Hepatocyte (in vitro differentiated cells): ENCODE results near the gene GGTLC1. TPM values are rescaled to one million over a fixed set of nuclear protein-coding genes. Genes with fewer than 3 reads are reported as not detected.

ENCODE experiments used
- DNase-seq: peaks from one replicate; pipeline ENCODE4 v3.0.0-alpha.2; 2016; ENCODE audit warnings: low spot score
- H2AFZ ChIP-seq: fragments of 200-600 bp; sonication (generic); 2 replicates; pipeline ENCODE4 v1.6.0; 2016; ENCODE audit warnings: antibody characterized with exemption, mild to moderate bottlenecking
- H3K27ac ChIP-seq: fragments of 200-600 bp; sonication (generic); 2 replicates; pipeline ENCODE4 v1.5.1; 2016; ENCODE audit warnings: mild to moderate bottlenecking
- H3K27me3 ChIP-seq: fragments of 200-600 bp; sonication (generic); 2 replicates; pipeline ENCODE4 v1.6.1; 2016
- H3K36me3 ChIP-seq: fragments of 200-600 bp; sonication (generic); replicated peaks from 2 replicates; pipeline ENCODE4 v1.5.1; 2016; ENCODE audit warnings: low read depth; ENCODE audit not compliant: insufficient read depth
- H3K4me1 ChIP-seq: fragments of 200-600 bp; sonication (generic); 2 replicates; pipeline ENCODE4 v1.5.1; 2016; ENCODE audit warnings: mild to moderate bottlenecking, moderate library complexity; ENCODE audit not compliant: insufficient read depth
- H3K4me2 ChIP-seq: fragments of 200-600 bp; sonication (generic); 2 replicates; pipeline ENCODE4 v1.6.0; 2016
- H3K4me3 ChIP-seq: fragments of 200-600 bp; sonication (generic); 2 replicates; pipeline ENCODE4 v1.5.1; 2016; ENCODE audit warnings: mild to moderate bottlenecking
- H3K79me2 ChIP-seq: fragments of 200-600 bp; sonication (generic); 2 replicates; pipeline ENCODE4 v1.6.0; 2017; ENCODE audit warnings: mild to moderate bottlenecking
- H3K9me2 ChIP-seq: fragments of 200-600 bp; sonication (generic); replicated peaks from 2 replicates; pipeline ENCODE4 v1.6.0; 2017; ENCODE audit warnings: mild to moderate bottlenecking; ENCODE audit not compliant: insufficient read depth
- H3K9me3 ChIP-seq: fragments of 200-600 bp; sonication (generic); 2 replicates; pipeline ENCODE4 v1.5.1; 2016; ENCODE audit warnings: low read depth, mild to moderate bottlenecking
- H4K20me1 ChIP-seq: fragments of 200-600 bp; sonication (generic); 2 replicates; pipeline ENCODE4 v1.6.0; 2016; ENCODE audit warnings: mild to moderate bottlenecking; ENCODE audit not compliant: insufficient read depth, poor library complexity, severe bottlenecking
- EZH2 ChIP-seq: fragments of 200-600 bp; sonication (generic); IDR thresholded peaks from 2 replicates; pipeline ENCODE4 v1.6.1; 2016; ENCODE audit warnings: antibody characterized with exemption, mild to moderate bottlenecking, borderline replicate concordance
- EZH2phosphoT487 ChIP-seq: fragments of 200-600 bp; sonication (generic); IDR thresholded peaks from one replicate; pipeline ENCODE4 v1.6.1; 2018; ENCODE audit warnings: antibody characterized with exemption, mild to moderate bottlenecking, low read depth, moderate library complexity; ENCODE audit not compliant: unreplicated experiment, severe bottlenecking
- WGBS: methylation state at CpG from one replicate; pipeline ENCODE4 v1.1.6; 2016; ENCODE audit warnings: low lambda C conversion rate; ENCODE audit errors: missing lambda C conversion rate; 5-methylcytosine and 5-hydroxymethylcytosine counted together
- polyA plus RNA-seq: library from polyadenylated mRNA; unstranded; fragments of >200 nt; fragmentation: Nextera tagmentation; extraction: Ambion mirVana; gene quantifications from 2 replicates; pipeline ENCODE4 v1.2.1, GENCODE V29; 2016
- total RNA-seq: library from RNA; depleted of rRNA; stranded (reverse); fragments of >200 nt; gene quantifications from 2 replicates; pipeline ENCODE4 v1.2.3, GENCODE V29; 2014
- TF ChIP-seq, protein P1 (sequence below): fragments of 200-600 bp; sonication (generic); IDR thresholded peaks from 2 replicates; pipeline ENCODE4 v1.5.1; 2016; ENCODE audit warnings: antibody characterized with exemption, mild to moderate bottlenecking; ENCODE audit not compliant: poor library complexity

The GGTLC1 gene
- total and polyA plus RNA-seq, 2 experiments from 2014 or later: not detected

DNA sequence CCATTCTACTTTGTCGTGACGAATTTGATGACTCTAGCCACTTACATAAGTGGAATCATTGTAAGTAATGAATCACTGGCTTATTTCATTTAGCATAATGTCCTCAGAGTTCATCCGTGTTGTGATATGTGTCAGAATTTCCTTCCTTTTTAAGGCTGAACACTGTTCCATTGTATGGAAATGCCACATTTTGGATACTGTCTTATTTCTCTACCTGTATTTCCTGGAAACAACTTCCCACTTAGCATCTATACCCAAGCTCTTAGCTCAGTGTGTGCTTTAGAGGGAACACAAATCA lies 28.8 kb upstream of the GGTLC1 start:
- Histone ChIP-seq H3K9me2 (no peaks in the 10 kb centered on the region), H4K20me1 (no peaks in the 10 kb centered on the region), H3K36me3 (no peaks in the 10 kb centered on the region), H3K4me1 (no peaks in the 10 kb centered on the region), H3K9me3 (no peaks in the 10 kb centered on the region), H3K4me3 (no peak overlapping the region), H2AFZ (no peak overlapping the region), H3K4me2 (no peak overlapping the region), H3K27me3 (peaks cover 5% of the 10 kb centered on the region), H3K79me2 (no peaks in the 10 kb centered on the region), H3K27ac (no peak overlapping the region)
- WGBS: 77% methylated on average over 3 of the region's 3 CpGs
- no peak for DNase-seq
- TF ChIP-seq EZH2phosphoT487 (no peak), EZH2 (no peak)
- TF ChIP-seq, protein P1, sequence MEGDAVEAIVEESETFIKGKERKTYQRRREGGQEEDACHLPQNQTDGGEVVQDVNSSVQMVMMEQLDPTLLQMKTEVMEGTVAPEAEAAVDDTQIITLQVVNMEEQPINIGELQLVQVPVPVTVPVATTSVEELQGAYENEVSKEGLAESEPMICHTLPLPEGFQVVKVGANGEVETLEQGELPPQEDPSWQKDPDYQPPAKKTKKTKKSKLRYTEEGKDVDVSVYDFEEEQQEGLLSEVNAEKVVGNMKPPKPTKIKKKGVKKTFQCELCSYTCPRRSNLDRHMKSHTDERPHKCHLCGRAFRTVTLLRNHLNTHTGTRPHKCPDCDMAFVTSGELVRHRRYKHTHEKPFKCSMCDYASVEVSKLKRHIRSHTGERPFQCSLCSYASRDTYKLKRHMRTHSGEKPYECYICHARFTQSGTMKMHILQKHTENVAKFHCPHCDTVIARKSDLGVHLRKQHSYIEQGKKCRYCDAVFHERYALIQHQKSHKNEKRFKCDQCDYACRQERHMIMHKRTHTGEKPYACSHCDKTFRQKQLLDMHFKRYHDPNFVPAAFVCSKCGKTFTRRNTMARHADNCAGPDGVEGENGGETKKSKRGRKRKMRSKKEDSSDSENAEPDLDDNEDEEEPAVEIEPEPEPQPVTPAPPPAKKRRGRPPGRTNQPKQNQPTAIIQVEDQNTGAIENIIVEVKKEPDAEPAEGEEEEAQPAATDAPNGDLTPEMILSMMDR: no peak

DNA sequence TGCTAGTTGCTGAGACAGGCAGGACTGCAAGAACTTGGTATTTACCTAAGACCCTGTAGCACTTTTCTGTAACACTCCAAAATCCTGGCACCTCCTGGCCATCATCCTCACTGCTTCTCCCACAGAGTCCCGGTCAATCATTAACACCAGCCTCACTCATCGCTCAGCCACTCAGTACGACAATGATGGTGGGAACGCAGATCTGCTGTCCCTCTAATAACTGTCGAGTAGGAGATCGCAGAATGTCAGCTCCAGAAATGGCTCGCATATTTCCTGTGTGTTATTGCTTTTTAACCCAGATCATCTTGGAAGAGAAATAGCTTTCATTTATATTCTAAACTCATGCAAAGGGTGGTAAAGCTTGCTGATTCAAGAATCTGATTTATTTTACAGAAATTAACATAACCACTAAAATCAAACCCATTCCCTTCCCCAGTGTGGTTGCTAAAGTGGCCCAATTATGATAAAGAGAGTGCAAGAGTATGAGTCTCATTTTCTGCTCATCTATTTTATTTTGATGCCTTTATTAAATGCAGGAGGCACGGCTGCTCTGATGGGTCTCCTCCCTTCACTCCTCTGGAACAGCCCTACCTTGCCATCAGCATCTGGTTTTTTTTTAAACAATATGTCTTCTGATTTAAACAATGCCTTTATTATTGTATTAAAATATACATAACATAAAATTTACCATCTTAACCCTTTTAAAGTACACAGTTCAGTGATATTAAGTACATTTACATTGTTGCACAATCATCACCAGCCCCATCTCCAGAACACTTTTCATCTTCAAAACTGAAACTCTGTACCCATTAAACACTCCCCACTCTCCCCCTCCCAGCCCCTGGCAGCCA lies 28.3 kb upstream of the GGTLC1 start:
- Histone ChIP-seq H3K9me2 (no peaks in the 10 kb centered on the region), H3K27ac (no peak overlapping the region), H3K79me2 (no peaks in the 10 kb centered on the region), H4K20me1 (no peaks in the 10 kb centered on the region), H3K4me2 (no peak overlapping the region), H2AFZ (no peak overlapping the region), H3K4me1 (no peaks in the 10 kb centered on the region), H3K4me3 (no peak overlapping the region), H3K27me3 (peaks cover 5% of the 10 kb centered on the region), H3K9me3 (no peaks in the 10 kb centered on the region), H3K36me3 (no peaks in the 10 kb centered on the region)
- no peak for DNase-seq
- 63% methylated on average over 8 of the region's 8 CpGs for WGBS
- TF ChIP-seq EZH2 (no peak), EZH2phosphoT487 (no peak)
- TF ChIP-seq, protein P1: no peak

DNA sequence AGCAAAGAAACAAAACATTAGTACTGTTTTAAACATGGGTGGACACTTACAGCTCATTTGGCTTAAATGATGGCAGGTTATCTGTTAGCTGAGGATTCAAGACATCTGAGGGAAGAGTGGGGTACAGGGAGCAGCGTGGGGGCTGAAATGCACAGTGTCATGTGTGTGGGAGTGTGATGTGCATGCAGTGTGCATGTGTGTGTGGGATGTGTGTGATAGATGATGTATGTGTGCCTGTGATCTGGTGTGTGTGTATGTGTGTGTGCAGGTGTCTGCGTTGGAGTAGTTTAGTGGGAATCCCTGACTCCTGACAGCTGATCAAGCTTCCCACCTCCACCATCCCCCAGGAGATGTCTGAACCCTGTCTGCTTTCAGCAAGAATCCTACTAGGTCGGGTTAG lies 25.4 kb upstream of the GGTLC1 start:
- WGBS: 82% methylated on average over 3 of the region's 3 CpGs
- H3K27me3 ChIP-seq: peaks cover 5% of the 10 kb centered on the region
- H3K4me3 ChIP-seq: no peak overlapping the region
- no peak overlapping the region for H3K27ac ChIP-seq
- H3K36me3 ChIP-seq: no peaks in the 10 kb centered on the region
- H3K9me3 ChIP-seq: no peaks in the 10 kb centered on the region
- H3K4me2 ChIP-seq: no peak overlapping the region
- no peaks in the 10 kb centered on the region for H3K79me2 ChIP-seq
- TF ChIP-seq, protein P1: no peak
- TF ChIP-seq EZH2 (no peak), EZH2phosphoT487 (no peak)
- no peak overlapping the region for H2AFZ ChIP-seq
- DNase-seq: no peak
- H3K9me2 ChIP-seq: no peaks in the 10 kb centered on the region
- no peaks in the 10 kb centered on the region for H3K4me1 ChIP-seq
- no peaks in the 10 kb centered on the region for H4K20me1 ChIP-seq
